ENCODE data around the gene PKD1L1.
"Not testable (repeated sequence)": the region's sequence is repeated elsewhere in the genome, so short reads cannot be mapped to it uniquely, and the experiment has no call there.

Gene PKD1L1

DNA sequence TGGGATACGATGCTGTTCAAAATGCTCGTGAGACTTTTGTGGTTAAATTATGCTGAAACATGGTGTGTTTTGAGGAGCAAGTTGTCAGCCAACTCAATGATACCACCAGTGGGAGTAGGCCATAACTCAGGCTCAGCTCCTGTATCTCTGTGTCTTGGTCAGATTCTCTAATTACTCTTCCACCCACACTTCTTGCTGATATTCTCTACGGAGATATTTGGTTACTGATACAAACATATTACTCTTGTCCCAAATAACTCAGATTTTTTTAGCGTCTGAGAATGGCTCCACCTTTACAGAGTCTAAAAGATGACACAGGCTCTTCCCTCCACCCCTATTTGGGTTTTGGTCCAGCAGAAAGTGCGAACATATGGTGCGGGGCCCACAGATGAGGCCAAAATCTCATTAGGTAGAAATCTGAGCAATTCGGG, 168.9 kb downstream of the PKD1L1 start:
- DNase-seq (ENCODE audit: insufficient read length, low spot score) = no peak
- FAIRE-seq = no peak

DNA sequence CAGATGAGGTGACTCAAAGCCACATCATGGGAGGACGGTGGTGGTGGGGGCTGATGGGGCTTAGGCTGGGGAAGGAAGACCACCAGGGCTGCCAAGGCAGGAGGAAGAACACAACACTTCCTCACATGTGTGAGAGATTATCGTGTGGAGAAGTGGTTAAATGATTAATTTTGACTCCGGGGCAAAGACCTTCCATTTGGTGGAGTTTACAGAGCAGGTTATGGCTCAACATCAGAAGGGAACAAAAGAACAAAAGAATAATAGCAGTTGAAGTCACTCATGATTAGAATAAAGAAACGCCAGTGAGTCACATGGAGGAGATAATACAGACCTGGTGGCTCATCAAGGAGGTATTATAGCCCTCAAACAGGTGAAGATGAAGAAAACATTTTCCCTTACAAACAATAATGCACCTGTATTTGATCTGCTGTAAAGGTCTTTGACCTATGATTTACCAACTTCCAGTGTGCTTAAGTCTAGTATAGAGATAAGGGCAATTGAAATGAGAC, 170.1 kb downstream of the PKD1L1 start:
- FAIRE-seq (peak; percentile 33), DNase-seq (ENCODE audit: insufficient read length, low spot score) (no peak)

GRCh38 chr7:47777531-47778152, 170.6 kb downstream of the PKD1L1 start:
- no peak for FAIRE-seq
- no peak for DNase-seq (ENCODE audit: insufficient read length, low spot score)

GRCh38 chr7:47776335-47776734, 171.9 kb downstream of the PKD1L1 start:
- DNase-seq (ENCODE audit: insufficient read length, low spot score) (no peak), FAIRE-seq (no peak)

- FAIRE-seq (no peak), DNase-seq (ENCODE audit: insufficient read length, low spot score) (no peak)
Observed at GRCh38 chr7:47775238-47775637, 173.0 kb downstream of the PKD1L1 start.

- DNase-seq (ENCODE audit: insufficient read length, low spot score) (no peak), FAIRE-seq (peak; percentile 16)
Observed at GRCh38 chr7:47772492-47772891, 175.8 kb downstream of the PKD1L1 start.

DNA sequence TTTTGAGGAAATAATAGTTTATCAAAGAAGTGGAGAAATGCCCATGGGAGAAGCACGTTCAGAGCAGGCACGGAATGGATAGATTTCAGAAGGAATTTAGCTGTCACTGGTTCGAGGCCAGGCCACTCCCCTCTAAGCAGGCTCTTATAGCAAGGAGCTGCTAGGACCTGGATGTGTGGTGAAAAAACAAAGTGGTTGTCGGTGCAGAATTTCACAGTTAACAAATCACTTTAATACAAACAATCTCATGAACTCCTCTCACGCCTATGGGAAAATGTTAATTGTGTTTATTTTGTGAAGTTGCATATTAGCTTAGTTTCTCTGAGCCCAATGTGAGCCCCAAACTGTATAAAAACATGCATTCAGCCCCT, 176.3 kb downstream of the PKD1L1 start:
- DNase-seq (ENCODE audit: insufficient read length, low spot score) (no peak), FAIRE-seq (no peak)

DNA sequence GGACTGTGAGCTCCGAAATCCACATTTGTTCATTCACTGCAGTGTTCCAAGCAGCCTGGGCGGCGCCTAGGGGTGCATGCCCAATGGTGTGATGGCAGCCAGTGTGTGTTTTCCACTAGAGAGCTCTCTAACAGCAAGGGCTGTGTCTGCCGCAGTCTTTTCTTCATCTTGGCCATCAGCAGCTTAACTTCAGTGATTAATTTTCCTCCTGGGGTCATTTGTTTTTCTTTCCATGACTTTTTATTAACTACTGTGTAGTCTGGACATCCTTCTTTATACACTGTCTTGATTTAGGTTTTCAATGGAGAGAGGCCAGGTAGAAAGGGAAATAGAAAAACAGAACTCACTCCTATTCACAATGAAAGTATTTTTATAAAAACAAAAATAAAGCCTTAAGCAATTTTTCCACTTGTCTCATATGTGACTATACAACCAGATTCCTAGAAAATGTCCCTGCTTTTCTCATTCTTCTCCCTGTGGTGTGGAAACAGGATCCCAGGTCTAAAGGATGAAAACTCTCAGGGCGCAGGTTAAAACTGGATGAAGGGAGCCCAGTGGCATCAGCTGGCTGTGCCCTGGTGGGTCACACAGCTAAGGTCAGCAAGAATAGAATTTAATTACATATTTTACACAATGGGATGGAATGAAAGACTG, 176.8 kb downstream of the PKD1L1 start:
- FAIRE-seq = no peak
- no peak for DNase-seq (ENCODE audit: insufficient read length, low spot score)

DNA sequence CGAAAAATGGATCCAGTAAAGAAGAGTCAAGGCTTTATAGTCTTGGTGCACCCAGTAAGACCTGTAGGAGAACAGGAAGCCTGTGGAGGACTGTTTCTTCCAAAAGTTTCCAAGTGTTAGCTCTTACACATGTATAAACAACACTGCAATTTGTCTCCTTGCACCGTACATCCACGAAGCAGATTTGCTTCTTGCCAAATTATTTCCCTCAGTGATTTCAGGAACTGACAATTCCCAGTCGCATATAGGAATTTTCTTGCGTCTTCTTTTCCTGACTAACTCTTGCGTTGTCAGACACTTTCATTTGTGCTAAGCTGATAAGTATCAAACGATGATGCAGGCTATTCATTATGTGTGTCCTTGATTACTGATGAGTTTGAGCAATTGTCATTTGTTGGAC, 182.1 kb downstream of the PKD1L1 start:
- no peak for FAIRE-seq
- DNase-seq (ENCODE audit: insufficient read length, low spot score) = no peak

GRCh38 chr7:47765373-47765979, 182.8 kb downstream of the PKD1L1 start:
- DNase-seq (ENCODE audit: insufficient read length, low spot score) (no peak), FAIRE-seq (no peak)

DNA sequence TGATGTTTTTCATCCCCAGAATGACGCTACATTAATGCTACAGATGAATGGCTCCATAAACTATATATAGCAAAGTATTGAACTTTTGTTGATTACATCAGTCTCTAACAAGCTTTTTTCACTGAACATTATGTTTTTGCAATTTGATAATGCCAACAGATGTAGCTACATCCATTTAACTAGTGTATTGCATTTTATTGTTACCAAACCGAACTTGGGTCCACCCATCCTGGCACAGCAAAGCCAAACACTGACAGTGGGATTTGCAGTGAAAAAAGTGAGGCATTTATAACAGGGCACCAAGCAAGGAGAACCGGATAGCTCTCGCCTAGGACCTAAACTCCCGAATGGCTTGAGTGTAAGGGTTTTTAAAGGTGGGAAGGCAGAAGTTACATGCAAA, 183.5 kb downstream of the PKD1L1 start:
- DNase-seq (ENCODE audit: insufficient read length, low spot score) (no peak), FAIRE-seq (peak; percentile 33)

DNA sequence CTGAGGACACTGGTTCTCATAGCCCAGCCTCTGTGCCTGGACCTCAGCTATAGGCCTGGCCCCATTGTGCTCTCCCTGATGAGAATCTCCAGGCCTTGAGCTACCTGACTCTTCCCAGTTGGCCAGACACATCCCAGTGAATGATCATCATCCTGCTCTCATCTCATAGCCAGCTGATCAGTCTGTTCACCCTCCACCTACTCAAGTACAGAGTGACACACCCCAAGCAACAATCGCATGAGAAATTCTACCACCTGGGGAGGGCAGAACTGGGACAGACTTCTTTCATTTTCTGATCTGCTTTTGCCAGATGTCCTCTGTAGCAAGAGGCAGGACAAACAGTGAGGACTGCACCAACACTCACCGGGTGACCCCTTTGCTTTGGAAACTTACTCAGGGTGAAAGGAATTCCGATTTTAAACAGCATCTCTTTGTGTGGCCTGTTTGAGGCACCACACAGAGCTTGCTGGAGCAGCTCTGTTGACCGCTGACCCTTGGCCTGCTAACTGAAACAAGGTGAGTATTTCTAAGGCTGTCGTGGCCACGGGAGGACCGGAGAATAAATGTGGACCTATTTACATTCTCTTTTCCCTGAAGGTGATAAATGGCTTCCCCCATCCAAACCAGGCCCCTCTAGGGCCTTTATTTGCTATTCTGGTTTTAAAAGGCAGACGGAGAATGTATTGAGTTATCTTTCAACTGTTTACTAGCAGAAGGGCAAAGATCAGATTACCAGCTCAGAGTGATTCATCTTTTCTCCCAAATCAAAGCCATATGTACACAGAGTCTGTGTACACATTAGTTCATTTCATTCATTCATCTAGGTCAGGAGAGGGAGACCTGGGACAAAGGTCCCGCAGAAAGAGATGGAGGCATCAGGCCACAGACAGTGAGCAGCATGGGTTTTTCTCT, 184.9 kb downstream of the PKD1L1 start:
- peak; percentile 69 for FAIRE-seq

DNA sequence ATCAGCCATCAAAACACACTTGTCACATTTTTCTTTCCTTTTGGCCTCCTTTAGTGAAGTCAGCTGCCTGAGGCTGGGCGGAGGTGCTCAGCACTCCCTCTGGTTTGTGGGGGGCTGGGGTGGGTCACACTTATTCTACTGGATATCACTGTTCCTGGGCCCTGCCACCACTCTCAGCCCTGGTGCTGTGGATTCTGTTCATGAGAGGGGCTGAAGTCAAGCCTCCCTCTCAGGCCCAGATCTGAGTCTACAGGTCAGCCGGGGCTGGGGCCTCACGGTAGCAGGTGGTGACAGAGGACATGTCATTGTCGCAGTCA, 185.6 kb downstream of the PKD1L1 start:
- DNase-seq (ENCODE audit: insufficient read length, low spot score) (no peak), FAIRE-seq (no peak)

More for the DNA sequence above, 184.9 kb downstream of the PKD1L1 start:
- DNase-seq (ENCODE audit: insufficient read length, low spot score) = peak; percentile 81

GRCh38 chr7:47762207-47762606, 186.1 kb downstream of the PKD1L1 start:
- no peak for DNase-seq (ENCODE audit: insufficient read length, low spot score)

DNA sequence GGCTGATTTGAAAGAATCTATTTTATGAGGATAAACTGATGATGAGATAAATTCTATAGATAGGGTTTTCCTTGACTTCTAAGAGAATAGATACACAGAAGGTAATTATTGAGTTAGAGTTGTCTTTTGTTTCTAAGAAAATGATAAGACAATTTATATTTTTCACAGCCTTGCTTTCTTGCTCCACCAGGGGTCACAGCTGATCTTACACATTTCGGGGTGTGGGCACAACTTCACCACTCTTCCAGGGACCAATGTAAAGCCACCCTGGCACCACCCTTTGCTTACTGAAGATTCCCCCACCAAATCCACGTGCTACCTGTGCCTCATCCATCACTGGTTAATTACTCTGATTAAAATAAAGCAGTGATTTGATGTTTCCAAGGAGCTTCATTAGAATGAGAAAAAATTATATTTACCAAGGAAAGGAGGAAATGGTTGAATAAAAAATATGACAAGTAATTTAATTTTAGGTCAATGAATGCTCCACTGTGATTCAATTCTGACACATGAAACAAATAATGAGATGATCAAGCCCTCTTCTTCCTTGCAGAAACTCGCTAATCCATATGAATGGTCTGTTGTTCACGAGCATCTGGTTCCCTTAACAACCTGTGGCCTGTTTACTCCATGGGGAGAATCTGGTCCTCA, 189.1 kb downstream of the PKD1L1 start:
- no peak for FAIRE-seq
- no peak for DNase-seq (ENCODE audit: insufficient read length, low spot score)

More at GRCh38 chr7:47762207-47762606, 186.1 kb downstream of the PKD1L1 start:
- no peak for FAIRE-seq

- FAIRE-seq (no peak), DNase-seq (ENCODE audit: insufficient read length, low spot score) (no peak)
Observed at GRCh38 chr7:47758546-47758945, 189.7 kb downstream of the PKD1L1 start.

DNA sequence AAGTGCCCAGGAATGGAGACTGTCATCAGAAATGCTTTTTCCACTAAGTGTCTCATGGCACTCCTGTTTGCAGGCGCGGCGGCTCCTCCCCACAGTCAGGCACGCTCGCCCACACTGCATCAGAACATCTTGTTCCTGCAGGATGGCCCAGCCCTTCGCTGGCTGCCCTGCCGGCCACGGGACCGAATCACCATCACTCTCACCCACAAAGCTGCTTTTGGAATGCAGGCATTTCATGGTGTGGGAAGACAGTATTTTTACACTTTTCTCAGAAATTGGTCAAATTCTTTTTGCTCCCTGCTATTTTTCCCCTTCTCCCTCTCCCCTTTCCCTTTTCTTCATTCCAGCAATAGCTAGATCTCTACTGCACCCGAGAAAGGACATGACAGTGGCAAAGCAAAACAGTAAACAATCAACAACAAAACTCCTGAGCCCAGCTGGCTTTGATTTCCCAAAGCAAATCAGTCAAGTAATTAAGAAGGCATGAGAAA, 190.3 kb downstream of the PKD1L1 start:
- FAIRE-seq = peak; percentile 81
- no peak for DNase-seq (ENCODE audit: insufficient read length, low spot score)

GRCh38 chr7:47756636-47757035, 191.6 kb downstream of the PKD1L1 start:
- FAIRE-seq (no peak), DNase-seq (ENCODE audit: insufficient read length, low spot score) (no peak)

DNA sequence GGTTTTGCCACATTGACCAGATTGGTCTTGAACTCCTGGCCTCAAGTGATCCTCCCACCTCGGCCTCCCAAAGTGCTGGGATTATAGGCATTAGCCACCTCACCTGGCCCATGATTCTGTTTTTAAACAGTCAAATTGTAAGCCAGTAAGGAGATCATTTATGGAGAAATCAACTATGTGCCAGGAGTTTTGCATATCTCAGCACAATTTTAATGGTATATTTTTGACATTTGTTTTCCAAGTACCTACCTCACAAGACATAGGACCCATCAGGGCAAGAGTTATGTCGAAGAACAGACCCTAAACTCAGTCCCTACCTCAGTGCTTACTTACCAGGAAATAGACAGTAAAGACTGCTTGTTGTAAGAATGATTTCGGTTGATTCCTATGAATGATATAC, 193.0 kb downstream of the PKD1L1 start:
- FAIRE-seq = no peak

DNA sequence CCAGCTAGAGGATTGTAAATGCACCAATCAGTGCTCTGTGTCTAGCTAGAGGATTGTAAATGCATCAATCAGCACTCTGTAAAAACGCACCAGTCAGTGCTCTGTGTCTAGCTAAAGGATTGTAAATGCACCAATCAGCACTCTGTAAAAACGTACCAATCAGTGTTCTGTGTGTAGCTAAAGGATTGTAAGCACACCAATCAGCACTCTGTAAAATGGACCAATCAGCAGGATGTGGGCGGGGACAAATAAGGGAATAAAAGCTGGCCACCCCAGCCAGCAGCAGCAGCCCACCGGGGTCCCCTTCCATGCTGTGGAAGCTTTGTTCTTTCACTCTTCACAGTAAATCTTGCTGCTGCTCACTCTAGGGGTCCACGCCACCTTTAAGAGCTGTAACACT, 196.5 kb downstream of the PKD1L1 start:
- not testable (repeated sequence) for FAIRE-seq; DNase-seq (ENCODE audit: insufficient read length, low spot score)

More for the DNA sequence above, 193.0 kb downstream of the PKD1L1 start:
- no peak for DNase-seq (ENCODE audit: insufficient read length, low spot score)

Data from HTR-8/SVneo (cell line).